ENCODE results near the gene CCNB1IP1. TPM values are rescaled to one million over a fixed set of nuclear protein-coding genes. Genes with fewer than 3 reads are reported as not detected.

CCNB1IP1 gene
- total RNA-seq, 1 donor: 42.7 TPM

DNA sequence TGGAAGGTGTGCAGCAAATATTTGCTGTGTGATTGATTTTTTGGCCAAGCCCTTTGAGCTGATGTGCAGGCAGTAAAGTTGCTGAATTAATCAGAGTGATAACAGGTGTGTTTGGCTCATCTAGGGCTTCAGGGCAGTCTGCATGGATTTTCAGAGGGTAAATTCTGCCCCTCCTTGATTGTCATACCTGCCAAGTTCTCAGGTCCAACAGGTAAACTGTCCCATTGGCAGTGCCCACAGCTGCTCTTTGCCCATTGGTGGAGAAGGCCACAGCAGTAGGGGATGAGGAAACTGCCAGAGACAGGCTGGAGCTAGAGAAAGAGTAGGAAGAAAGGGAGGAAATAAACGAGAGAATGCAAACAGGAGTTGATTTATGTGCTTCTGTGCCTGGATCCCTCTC, 46.7 kb upstream of the CCNB1IP1 start:
- Histone ChIP-seq H3K79me2 (ENCODE audit: insufficient read depth, low read length) (no peaks in the 10 kb centered on the region), H3K27me3 (ENCODE audit: insufficient read depth, low read length) (no peaks in the 10 kb centered on the region), H3K4me2 (ENCODE audit: insufficient read depth, low read length) (no peak overlapping the region), H3K36me3 (ENCODE audit: insufficient read depth, low read length) (peaks cover 81% of the 10 kb centered on the region), H3K4me1 (ENCODE audit: insufficient read depth, low read length) (no peaks in the 10 kb centered on the region), H2AFZ (ENCODE audit: low read length) (no peak overlapping the region), H3K4me3 (ENCODE audit: insufficient read depth, low read length) (no peak overlapping the region), H4K20me1 (ENCODE audit: insufficient read depth, low read length) (no peaks in the 10 kb centered on the region), H3K27ac (ENCODE audit: low read depth, low read length) (no peak overlapping the region), H3K9me3 (ENCODE audit: low read depth, low read length) (no peaks in the 10 kb centered on the region)
- DNase-seq (ENCODE audit: insufficient read length, low spot score, missing footprints): no peak
- TF ChIP-seq, protein P1, sequence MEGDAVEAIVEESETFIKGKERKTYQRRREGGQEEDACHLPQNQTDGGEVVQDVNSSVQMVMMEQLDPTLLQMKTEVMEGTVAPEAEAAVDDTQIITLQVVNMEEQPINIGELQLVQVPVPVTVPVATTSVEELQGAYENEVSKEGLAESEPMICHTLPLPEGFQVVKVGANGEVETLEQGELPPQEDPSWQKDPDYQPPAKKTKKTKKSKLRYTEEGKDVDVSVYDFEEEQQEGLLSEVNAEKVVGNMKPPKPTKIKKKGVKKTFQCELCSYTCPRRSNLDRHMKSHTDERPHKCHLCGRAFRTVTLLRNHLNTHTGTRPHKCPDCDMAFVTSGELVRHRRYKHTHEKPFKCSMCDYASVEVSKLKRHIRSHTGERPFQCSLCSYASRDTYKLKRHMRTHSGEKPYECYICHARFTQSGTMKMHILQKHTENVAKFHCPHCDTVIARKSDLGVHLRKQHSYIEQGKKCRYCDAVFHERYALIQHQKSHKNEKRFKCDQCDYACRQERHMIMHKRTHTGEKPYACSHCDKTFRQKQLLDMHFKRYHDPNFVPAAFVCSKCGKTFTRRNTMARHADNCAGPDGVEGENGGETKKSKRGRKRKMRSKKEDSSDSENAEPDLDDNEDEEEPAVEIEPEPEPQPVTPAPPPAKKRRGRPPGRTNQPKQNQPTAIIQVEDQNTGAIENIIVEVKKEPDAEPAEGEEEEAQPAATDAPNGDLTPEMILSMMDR (IDR thresholded peaks at IDR 0.05; ENCODE audit: extremely low read depth, low read depth, low read length): no peak

DNA sequence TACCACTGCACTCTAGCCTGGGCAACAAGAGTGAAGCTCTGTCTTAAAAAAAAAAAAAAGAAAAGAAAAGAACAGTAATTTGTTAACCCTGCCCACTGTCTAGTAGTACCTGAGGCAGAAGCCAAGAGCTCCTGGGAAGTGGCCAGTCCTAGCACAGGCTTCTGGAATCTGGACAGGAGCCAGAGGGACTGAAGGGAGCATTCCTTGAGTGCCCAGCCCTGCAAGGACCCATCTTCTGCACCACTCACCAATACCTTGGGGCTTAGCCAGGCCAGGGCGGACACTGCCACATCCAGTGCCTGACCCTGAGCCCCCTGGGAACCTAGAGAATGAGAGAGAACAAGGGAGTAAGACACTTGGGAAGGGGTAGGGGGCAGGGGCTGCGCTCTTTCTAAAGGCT, 44.1 kb upstream of the CCNB1IP1 start:
- Histone ChIP-seq H3K27ac (ENCODE audit: low read depth, low read length) (no peak overlapping the region), H2AFZ (ENCODE audit: low read length) (no peak overlapping the region), H3K36me3 (ENCODE audit: insufficient read depth, low read length) (peaks cover 85% of the 10 kb centered on the region), H3K27me3 (ENCODE audit: insufficient read depth, low read length) (no peaks in the 10 kb centered on the region), H3K4me2 (ENCODE audit: insufficient read depth, low read length) (no peak overlapping the region), H4K20me1 (ENCODE audit: insufficient read depth, low read length) (no peaks in the 10 kb centered on the region), H3K9me3 (ENCODE audit: low read depth, low read length) (no peaks in the 10 kb centered on the region), H3K4me3 (ENCODE audit: insufficient read depth, low read length) (no peak overlapping the region), H3K4me1 (ENCODE audit: insufficient read depth, low read length) (no peaks in the 10 kb centered on the region), H3K79me2 (ENCODE audit: insufficient read depth, low read length) (no peaks in the 10 kb centered on the region)
- no peak for DNase-seq (ENCODE audit: insufficient read length, low spot score, missing footprints)
- TF ChIP-seq, protein P1 (IDR thresholded peaks at IDR 0.05; ENCODE audit: extremely low read depth, low read depth, low read length): no peak

DNA sequence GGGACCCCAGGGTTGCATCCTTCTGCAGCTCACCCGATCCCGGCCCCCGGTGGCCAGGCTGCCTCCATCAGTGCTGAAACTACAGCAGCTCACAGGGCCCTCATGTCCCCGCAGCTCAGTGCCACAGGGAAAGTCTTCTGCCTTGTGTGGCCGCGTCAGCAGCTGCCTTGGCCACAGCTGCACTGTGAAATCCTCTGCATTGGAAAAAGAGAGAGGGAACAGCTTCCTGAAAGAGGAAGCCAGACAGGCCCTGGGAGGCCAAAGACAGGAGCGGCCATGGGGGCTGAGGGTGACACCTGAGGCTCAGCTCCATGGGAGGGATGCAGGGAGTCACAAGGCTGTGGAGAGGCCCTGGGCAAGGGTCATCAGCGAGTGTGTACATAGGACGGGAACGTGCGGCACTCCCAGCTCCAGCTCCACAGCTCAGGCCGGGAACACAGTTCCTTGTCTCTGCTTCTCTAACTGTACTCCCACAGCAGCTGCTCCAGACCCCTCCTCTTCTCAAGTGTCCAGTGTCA, 43.1 kb upstream of the CCNB1IP1 start:
- Histone ChIP-seq H3K4me3 (ENCODE audit: insufficient read depth, low read length) (no peak overlapping the region), H3K27ac (ENCODE audit: low read depth, low read length) (no peak overlapping the region), H2AFZ (ENCODE audit: low read length) (no peak overlapping the region), H3K4me1 (ENCODE audit: insufficient read depth, low read length) (no peaks in the 10 kb centered on the region), H3K27me3 (ENCODE audit: insufficient read depth, low read length) (no peaks in the 10 kb centered on the region), H4K20me1 (ENCODE audit: insufficient read depth, low read length) (no peaks in the 10 kb centered on the region), H3K4me2 (ENCODE audit: insufficient read depth, low read length) (no peak overlapping the region), H3K36me3 (ENCODE audit: insufficient read depth, low read length) (peaks cover 86% of the 10 kb centered on the region), H3K9me3 (ENCODE audit: low read depth, low read length) (no peaks in the 10 kb centered on the region), H3K79me2 (ENCODE audit: insufficient read depth, low read length) (no peaks in the 10 kb centered on the region)
- DNase-seq (ENCODE audit: insufficient read length, low spot score, missing footprints): no peak
- TF ChIP-seq, protein P1 (IDR thresholded peaks at IDR 0.05; ENCODE audit: extremely low read depth, low read depth, low read length): no peak

DNA sequence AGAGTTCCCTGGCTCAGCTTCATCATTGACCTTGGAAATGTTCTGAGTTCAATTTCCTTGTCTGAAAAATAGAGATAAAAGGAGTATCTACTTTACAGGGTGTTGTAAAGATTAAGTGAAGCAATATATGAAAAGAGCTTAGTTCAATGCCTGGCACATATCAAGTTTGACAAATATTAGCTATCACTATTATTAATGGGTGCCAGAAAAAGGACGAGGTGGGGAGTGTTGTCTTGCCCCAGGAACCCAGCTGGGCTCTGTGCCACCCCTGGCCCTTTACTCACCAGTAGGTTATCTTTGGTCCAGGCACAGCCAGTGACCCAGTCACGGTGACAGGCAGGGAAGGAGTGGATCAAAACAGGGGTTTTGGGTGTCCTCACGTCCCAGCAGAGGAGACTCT, 42.4 kb upstream of the CCNB1IP1 start:
- Histone ChIP-seq H3K4me1 (ENCODE audit: insufficient read depth, low read length) (no peaks in the 10 kb centered on the region), H3K4me2 (ENCODE audit: insufficient read depth, low read length) (no peak overlapping the region), H3K27ac (ENCODE audit: low read depth, low read length) (no peak overlapping the region), H3K36me3 (ENCODE audit: insufficient read depth, low read length) (peaks cover 87% of the 10 kb centered on the region), H3K4me3 (ENCODE audit: insufficient read depth, low read length) (no peak overlapping the region), H3K27me3 (ENCODE audit: insufficient read depth, low read length) (no peaks in the 10 kb centered on the region), H3K79me2 (ENCODE audit: insufficient read depth, low read length) (no peaks in the 10 kb centered on the region), H3K9me3 (ENCODE audit: low read depth, low read length) (no peaks in the 10 kb centered on the region), H4K20me1 (ENCODE audit: insufficient read depth, low read length) (no peaks in the 10 kb centered on the region), H2AFZ (ENCODE audit: low read length) (no peak overlapping the region)
- TF ChIP-seq, protein P1 (IDR thresholded peaks at IDR 0.05; ENCODE audit: extremely low read depth, low read depth, low read length): no peak
- DNase-seq (ENCODE audit: insufficient read length, low spot score, missing footprints): no peak
